HCT116 (cell line): ENCODE measurements around the gene HPGDS. TPM values are rescaled to one million over a fixed set of nuclear protein-coding genes. Genes with fewer than 3 reads are reported as not detected.

Experiments
- ATAC-seq: fragments of 200-7000 bp; cut with Tn5 transposase; 2 replicates; pipeline ENCODE4 v1.9.1; 2020; ENCODE audit warnings: mild to moderate bottlenecking, moderate library complexity
- BruUV-seq: library from RNA; stranded (reverse); fragments of 400-500 nt; replicated peaks from 2 replicates; lab custom pipeline; 2021; lab: Mats Ljungman, UMichigan
- CTCF ChIA-PET: fragments of 300-600 bp; sonication (Branson Sonifier 250); formaldehyde crosslinking; loops from one replicate; lab custom pipeline; 2021; ENCODE audit warnings: antibody characterized with exemption; lab: Charles Lee
- POLR2A ChIA-PET: fragments of 300-600, 350-600 bp; sonication (Branson Sonifier 250); formaldehyde crosslinking; loops from one replicate; lab custom pipeline; 2021; ENCODE audit warnings: antibody characterized with exemption; lab: Charles Lee
- RAD21 ChIA-PET, 2 experiments: fragments of 300-600 bp; sonication (Branson Sonifier 250); formaldehyde crosslinking; loops; one replicate each; lab custom pipeline; 2023; ENCODE audit warnings: low total read pairs in 2 of 2; ENCODE audit not compliant: uncharacterized antibody in 2 of 2, unreplicated experiment in 2 of 2, low non-redundant PET in 1 of 2; lab: Charles Lee
- DNase-seq: peaks from one replicate; pipeline ENCODE4 v3.0.0-alpha.2; 2010; ENCODE audit warnings: low read depth, low spot score
- H2AFZ ChIP-seq: fragments of 200-600 bp; shearing (Covaris generic), sonication (generic); 2 replicates; pipeline ENCODE4 v1.6.1; 2017; ENCODE audit warnings: low read depth, mixed run types, mixed read lengths, antibody characterized with exemption, low read length; ENCODE audit not compliant: poor library complexity, severe bottlenecking
- H3K27ac ChIP-seq: 2 replicates; pipeline ENCODE4 v1.5.1; 2012; ENCODE audit warnings: low read depth, low read length
- H3K27me3 ChIP-seq: fragments of 200-600 bp; sonication (generic); 2 replicates; pipeline ENCODE4 v1.6.1; 2016; ENCODE audit warnings: mixed run types, low read length, mixed read lengths; ENCODE audit not compliant: insufficient read depth
- H3K36me3 ChIP-seq, 2 experiments: fragments of 200-500 bp in 1 of 2; fragments of 200-600 bp in 1 of 2; sonication (Bioruptor generic) in 1 of 2; sonication (generic) in 1 of 2; 2 replicates each; pipeline versions ENCODE4 v1.5.1 to v1.6.1; 2014 to 2016; ENCODE audit warnings: low read length in 2 of 2, inconsistent platforms in 1 of 2, mixed read lengths in 1 of 2, mixed run types in 1 of 2; ENCODE audit not compliant: insufficient read depth in 2 of 2, control insufficient read depth in 1 of 2
- H3K4me1 ChIP-seq, 2 experiments: fragments of 200-600 bp in 1 of 2; sonication (generic) in 1 of 2; 2 replicates each; pipeline versions ENCODE4 v1.5.1 to v1.6.1; 2012 to 2017; ENCODE audit warnings: low read length in 2 of 2, inconsistent platforms in 1 of 2, mild to moderate bottlenecking in 1 of 2, mixed read lengths in 1 of 2, mixed run types in 1 of 2, moderate library complexity in 1 of 2; ENCODE audit not compliant: insufficient read depth in 2 of 2, control insufficient read depth in 1 of 2
- H3K4me2 ChIP-seq: fragments of 200-600 bp; sonication (generic); 2 replicates; pipeline ENCODE4 v1.6.1; 2017; ENCODE audit warnings: mixed run types, low read length, mixed read lengths
- H3K4me3 ChIP-seq, 2 experiments: fragments of 200-600 bp in 1 of 2; sonication (generic) in 1 of 2; replicated peaks in 1 of 2; 2 replicates each; pipeline ENCODE4 v1.5.1; 2011 to 2016; ENCODE audit warnings: low read length in 2 of 2, control low read depth in 1 of 2, low read depth in 1 of 2, mild to moderate bottlenecking in 1 of 2, mixed read lengths in 1 of 2, mixed run types in 1 of 2
- H3K79me2 ChIP-seq: fragments of 200-600 bp; sonication (generic); 2 replicates; pipeline ENCODE4 v1.6.1; 2017; ENCODE audit warnings: mild to moderate bottlenecking, mixed run types, low read length, moderate library complexity, mixed read lengths; ENCODE audit not compliant: insufficient read depth
- H3K9ac ChIP-seq: fragments of 200-600 bp; sonication (generic); 2 replicates; pipeline ENCODE4 v1.6.1; 2016; ENCODE audit warnings: low read length, mixed read lengths
- H3K9me2 ChIP-seq: fragments of 200-600 bp; sonication (generic), shearing (Covaris generic); 2 replicates; pipeline ENCODE4 v1.6.1; 2017; ENCODE audit warnings: mixed run types, mild to moderate bottlenecking, moderate library complexity; ENCODE audit not compliant: insufficient read depth
- H3K9me3 ChIP-seq, 2 experiments: fragments of 200-500 bp in 1 of 2; fragments of 200-600 bp in 1 of 2; sonication (Bioruptor generic) in 1 of 2; sonication (generic) in 1 of 2; 2 replicates each; pipeline ENCODE4 v1.6.1; 2014 to 2017; ENCODE audit warnings: low read length in 2 of 2, mixed read lengths in 2 of 2, inconsistent platforms in 1 of 2, low read depth in 1 of 2, mild to moderate bottlenecking in 1 of 2, mixed run types in 1 of 2, moderate library complexity in 1 of 2; ENCODE audit not compliant: control insufficient read depth in 1 of 2, insufficient read depth in 1 of 2
- H4K20me1 ChIP-seq: fragments of 200-600 bp; sonication (generic), shearing (Covaris generic); 2 replicates; pipeline ENCODE4 v1.6.1; 2017; ENCODE audit warnings: mixed run types, mild to moderate bottlenecking, moderate library complexity; ENCODE audit not compliant: insufficient read depth
- POLR2A ChIP-seq: IDR thresholded peaks from 2 replicates; pipeline ENCODE4 v1.7.0; 2011; ENCODE audit warnings: borderline replicate concordance; ENCODE audit not compliant: insufficient read depth, insufficient read length; ENCODE audit errors: extremely low read depth
- RAD21 ChIP-seq: IDR thresholded peaks from 2 replicates; pipeline ENCODE4 v1.6.1; 2012; ENCODE audit warnings: low read depth, mild to moderate bottlenecking
- YY1 ChIP-seq: IDR thresholded peaks from 2 replicates; pipeline ENCODE4 v1.6.1; 2011; ENCODE audit warnings: low read length, low read depth, moderate library complexity, mild to moderate bottlenecking; ENCODE audit not compliant: insufficient replicate concordance; ENCODE audit errors: extremely low read depth
- ZFX ChIP-seq: fragments of 450-650 bp; IDR thresholded peaks from 2 replicates; pipeline ENCODE4 v1.6.1; 2017
- ZNF274 ChIP-seq: fragments of 200-500 bp; sonication (Bioruptor generic); IDR thresholded peaks from 2 replicates; pipeline ENCODE4 v1.6.1; 2014; ENCODE audit warnings: mild to moderate bottlenecking, low read depth, low read length, inconsistent platforms
- intact Hi-C: fragments of 100-400 bp; cut with micrococcal nuclease; formaldehyde crosslinking; loops from 2 replicates; pipeline ENCODE4 v1.10.0; 2022
- total RNA-seq: library from RNA; stranded (reverse); gene quantifications from one replicate; pipeline ENCODE4 v1.2.1, GENCODE V29; 2021; ENCODE audit not compliant: unreplicated experiment
- TF ChIP-seq, protein P1 (sequence below): IDR thresholded peaks from 2 replicates; pipeline ENCODE4 v1.6.1; 2012
- TF ChIP-seq, protein P2 (sequence below): IDR thresholded peaks from 2 replicates; pipeline ENCODE4 v1.6.1; 2011; ENCODE audit warnings: mild to moderate bottlenecking, low read length, moderate library complexity; ENCODE audit not compliant: insufficient replicate concordance; ENCODE audit errors: extremely low read depth
- TF ChIP-seq, protein P3 (sequence below), 3 experiments: fragments of 200-600 bp in 1 of 3; sonication (generic) in 1 of 3; IDR thresholded peaks in 2 of 3; conservative IDR thresholded peaks in 1 of 3; 2 replicates each; pipeline ENCODE4 v1.5.1; 2012 to 2017; ENCODE audit warnings: low read depth in 2 of 3, low read length in 2 of 3, antibody characterized with exemption in 1 of 3, borderline replicate concordance in 1 of 3, control low read depth in 1 of 3, mild to moderate bottlenecking in 1 of 3, mixed read lengths in 1 of 3, mixed run types in 1 of 3, moderate library complexity in 1 of 3; ENCODE audit not compliant: insufficient read depth in 1 of 3

Gene HPGDS
- total RNA-seq, 1 experiment from 2014 or later, result not detected

DNA sequence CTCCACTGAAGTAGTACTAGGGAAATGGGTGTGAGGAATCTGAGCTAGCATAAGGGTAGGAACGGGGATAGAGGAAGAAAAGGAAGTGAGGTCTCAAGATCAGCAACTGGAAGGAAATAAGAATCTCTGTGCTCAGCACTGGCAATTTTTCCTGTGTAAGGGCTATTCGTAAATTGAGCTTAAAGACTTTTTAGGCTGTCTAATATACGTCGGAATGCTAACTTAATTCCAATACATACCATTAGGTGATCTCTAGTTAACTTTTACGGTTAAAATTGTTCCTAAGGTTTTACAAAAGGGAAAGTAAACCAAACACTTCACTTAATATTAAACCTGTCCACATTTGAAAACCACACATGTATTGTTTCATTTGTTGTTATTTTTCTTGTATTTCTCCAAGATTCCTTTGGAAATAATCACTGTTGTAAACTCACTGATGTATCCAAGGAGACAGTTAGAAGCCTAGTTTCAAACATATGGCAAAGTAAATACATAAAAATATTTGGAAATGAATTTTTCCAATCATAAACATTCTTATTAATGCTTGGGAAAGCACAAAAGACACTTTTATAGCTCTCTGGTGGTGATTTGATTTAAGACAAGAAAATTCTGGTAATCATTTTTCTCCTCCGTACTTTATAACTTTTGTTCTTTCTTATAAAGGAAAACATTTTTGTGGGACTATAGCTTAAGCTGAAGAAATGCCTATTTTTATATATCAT lies 28.1 kb upstream of the HPGDS start:
- ChIA-PET CTCF (no interaction called here), RAD21 (no interaction called here)
- no peak overlapping the region for H3K4me2 ChIP-seq
- H3K36me3 ChIP-seq, result no peaks in the 10 kb centered on the region
- no peak for ATAC-seq
- H3K9ac ChIP-seq, result no peak overlapping the region
- H3K79me2 ChIP-seq, result no peaks in the 10 kb centered on the region
- H3K9me2 ChIP-seq, result no peaks in the 10 kb centered on the region
- H3K4me3 ChIP-seq, result no peak overlapping the region
- H3K27me3 ChIP-seq, result no peaks in the 10 kb centered on the region
- H3K27ac ChIP-seq, result no peak overlapping the region
- intact Hi-C loops, result no loop called here
- no peaks in the 10 kb centered on the region for H3K9me3 ChIP-seq
- TF ChIP-seq, protein P1, sequence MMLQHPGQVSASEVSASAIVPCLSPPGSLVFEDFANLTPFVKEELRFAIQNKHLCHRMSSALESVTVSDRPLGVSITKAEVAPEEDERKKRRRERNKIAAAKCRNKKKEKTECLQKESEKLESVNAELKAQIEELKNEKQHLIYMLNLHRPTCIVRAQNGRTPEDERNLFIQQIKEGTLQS, result no peak
- TF ChIP-seq RAD21 (no peak), ZFX (no peak), POLR2A (no peak), YY1 (no peak), ZNF274 (no peak)
- TF ChIP-seq, protein P2, sequence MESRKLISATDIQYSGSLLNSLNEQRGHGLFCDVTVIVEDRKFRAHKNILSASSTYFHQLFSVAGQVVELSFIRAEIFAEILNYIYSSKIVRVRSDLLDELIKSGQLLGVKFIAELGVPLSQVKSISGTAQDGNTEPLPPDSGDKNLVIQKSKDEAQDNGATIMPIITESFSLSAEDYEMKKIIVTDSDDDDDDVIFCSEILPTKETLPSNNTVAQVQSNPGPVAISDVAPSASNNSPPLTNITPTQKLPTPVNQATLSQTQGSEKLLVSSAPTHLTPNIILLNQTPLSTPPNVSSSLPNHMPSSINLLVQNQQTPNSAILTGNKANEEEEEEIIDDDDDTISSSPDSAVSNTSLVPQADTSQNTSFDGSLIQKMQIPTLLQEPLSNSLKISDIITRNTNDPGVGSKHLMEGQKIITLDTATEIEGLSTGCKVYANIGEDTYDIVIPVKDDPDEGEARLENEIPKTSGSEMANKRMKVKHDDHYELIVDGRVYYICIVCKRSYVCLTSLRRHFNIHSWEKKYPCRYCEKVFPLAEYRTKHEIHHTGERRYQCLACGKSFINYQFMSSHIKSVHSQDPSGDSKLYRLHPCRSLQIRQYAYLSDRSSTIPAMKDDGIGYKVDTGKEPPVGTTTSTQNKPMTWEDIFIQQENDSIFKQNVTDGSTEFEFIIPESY, result no peak
- TF ChIP-seq, protein P3, sequence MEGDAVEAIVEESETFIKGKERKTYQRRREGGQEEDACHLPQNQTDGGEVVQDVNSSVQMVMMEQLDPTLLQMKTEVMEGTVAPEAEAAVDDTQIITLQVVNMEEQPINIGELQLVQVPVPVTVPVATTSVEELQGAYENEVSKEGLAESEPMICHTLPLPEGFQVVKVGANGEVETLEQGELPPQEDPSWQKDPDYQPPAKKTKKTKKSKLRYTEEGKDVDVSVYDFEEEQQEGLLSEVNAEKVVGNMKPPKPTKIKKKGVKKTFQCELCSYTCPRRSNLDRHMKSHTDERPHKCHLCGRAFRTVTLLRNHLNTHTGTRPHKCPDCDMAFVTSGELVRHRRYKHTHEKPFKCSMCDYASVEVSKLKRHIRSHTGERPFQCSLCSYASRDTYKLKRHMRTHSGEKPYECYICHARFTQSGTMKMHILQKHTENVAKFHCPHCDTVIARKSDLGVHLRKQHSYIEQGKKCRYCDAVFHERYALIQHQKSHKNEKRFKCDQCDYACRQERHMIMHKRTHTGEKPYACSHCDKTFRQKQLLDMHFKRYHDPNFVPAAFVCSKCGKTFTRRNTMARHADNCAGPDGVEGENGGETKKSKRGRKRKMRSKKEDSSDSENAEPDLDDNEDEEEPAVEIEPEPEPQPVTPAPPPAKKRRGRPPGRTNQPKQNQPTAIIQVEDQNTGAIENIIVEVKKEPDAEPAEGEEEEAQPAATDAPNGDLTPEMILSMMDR (IDR thresholded peaks at IDR 0.05 in 2 of 3, conservative IDR thresholded peaks at IDR 0.05 in 1 of 3; ENCODE audit: borderline replicate concordance in 1 of 3, insufficient read depth in 1 of 3, low read depth in 2 of 3, low read length in 2 of 3), result no peak
- TF ChIP-seq, all 23 proteins: peak for 0
- no TSS peak for BruUV-seq
- no peaks in the 10 kb centered on the region for H4K20me1 ChIP-seq
- POLR2A ChIA-PET, result no interaction called here
- H3K4me1 ChIP-seq, result no peaks in the 10 kb centered on the region
- no peak overlapping the region for H2AFZ ChIP-seq
- no peak for DNase-seq
